ENCODE measurements around the gene DAPK1.

DAPK1 gene

DNA sequence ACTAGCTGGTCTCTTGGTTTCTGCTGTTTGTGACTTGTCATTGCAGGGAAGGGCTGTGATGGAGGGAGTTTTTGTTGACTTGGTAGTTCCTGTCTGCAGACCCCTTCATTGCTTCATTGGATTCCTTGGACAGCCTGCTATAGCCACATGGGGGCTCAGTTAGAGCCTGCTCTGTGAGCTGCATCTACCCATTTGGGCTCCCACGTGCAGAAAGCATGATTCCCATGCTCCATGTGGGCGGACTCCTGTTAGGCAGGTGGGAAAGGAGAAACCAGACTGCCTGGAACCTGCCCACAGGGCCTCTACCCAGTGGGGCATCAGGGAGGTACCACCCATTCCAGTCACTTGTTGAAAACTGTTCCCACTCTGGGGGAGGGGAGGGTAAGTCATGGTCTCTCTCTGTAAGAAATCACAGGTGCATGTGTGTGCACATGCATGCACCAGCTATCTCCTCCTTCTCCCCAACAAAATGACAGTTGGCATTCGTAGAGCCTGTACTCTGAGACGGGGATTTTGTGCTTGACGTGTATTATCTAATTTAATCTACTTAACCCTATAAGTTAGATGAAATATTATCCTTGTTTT, 61.0 kb downstream of the DAPK1 start:
- Histone ChIP-seq H3K36me3 (ENCODE audit: insufficient read depth, low read length) (peaks cover 7% of the 10 kb centered on the region), H3K27ac (ENCODE audit: low read depth, low read length) (no peak overlapping the region), H3K9ac (ENCODE audit: low read depth, low read length) (no peak overlapping the region), H3K9me3 (ENCODE audit: insufficient read depth, low read depth, low read length) (no peaks in the 10 kb centered on the region), H3K27me3 (ENCODE audit: insufficient read depth, low read length) (no peaks in the 10 kb centered on the region), H3K4me3 (ENCODE audit: low read length) (no peak overlapping the region), H3K4me1 (ENCODE audit: insufficient read depth, low read length) (no peaks in the 10 kb centered on the region)
- 62% methylated on average over 3 of the region's 5 CpGs for WGBS

DNA sequence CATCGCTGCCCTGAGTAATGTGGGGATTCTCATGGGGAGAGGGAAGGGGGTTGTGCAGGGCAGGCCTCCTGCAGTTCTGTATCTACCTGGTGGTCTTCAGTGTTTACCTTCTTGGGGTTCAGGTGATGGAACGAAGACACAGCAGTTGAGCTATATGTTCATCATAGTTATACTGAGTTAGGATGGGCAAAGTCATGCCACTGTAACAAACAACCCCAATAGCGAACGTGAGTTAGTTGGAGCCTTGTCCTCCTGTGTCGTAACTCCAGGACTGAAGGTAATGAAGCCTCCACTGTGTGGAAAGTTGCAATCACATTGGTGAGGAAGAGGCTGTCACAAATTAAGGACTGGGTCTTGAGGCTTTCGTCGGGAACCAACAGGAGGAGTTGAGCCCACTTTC, 64.4 kb downstream of the DAPK1 start:
- Histone ChIP-seq H3K9ac (ENCODE audit: low read depth, low read length) (no peak overlapping the region), H3K4me1 (ENCODE audit: insufficient read depth, low read length) (0 out of 2 replicates have a peak, but pooled peaks cover 5% of the 10 kb centered on the region), H3K27me3 (ENCODE audit: insufficient read depth, low read length) (no peaks in the 10 kb centered on the region), H3K9me3 (ENCODE audit: insufficient read depth, low read depth, low read length) (no peaks in the 10 kb centered on the region), H3K4me3 (ENCODE audit: low read length) (no peak overlapping the region), H3K27ac (ENCODE audit: low read depth, low read length) (no peak overlapping the region), H3K36me3 (ENCODE audit: insufficient read depth, low read length) (peaks cover 11% of the 10 kb centered on the region)
- 85% methylated on average over 7 of the region's 7 CpGs for WGBS

DNA sequence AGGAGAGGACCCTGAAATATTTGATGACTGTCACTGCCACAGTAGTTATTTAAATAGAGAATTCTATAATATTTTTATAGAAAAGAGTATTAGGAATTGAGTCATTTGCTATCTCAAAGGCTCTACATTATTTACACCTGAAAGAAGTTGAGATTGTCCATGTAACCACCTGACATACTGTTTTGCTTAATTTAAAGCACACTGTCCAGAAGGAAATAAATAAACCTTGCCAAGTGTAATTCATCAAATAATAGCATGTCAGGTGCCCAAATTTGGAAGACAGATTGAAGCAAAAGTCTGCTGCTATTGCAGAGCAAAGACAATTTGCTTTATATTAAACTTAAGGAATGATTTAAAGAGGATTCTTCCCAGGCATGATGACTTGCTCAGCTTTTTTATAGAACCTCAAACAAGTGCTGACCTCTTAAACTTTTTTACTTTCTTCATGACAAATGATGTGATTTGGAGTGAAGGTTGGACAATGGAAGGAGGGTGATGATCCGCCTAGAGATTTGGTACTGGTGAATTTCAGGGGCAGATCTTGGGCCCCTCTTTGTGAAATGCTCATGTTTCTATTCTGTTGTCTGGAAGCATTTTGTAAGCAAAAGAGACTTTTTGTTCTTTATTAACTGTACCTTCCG, 65.0 kb downstream of the DAPK1 start:
- peaks cover 10% of the 10 kb centered on the region for H3K4me1 ChIP-seq (ENCODE audit: insufficient read depth, low read length)

DNA sequence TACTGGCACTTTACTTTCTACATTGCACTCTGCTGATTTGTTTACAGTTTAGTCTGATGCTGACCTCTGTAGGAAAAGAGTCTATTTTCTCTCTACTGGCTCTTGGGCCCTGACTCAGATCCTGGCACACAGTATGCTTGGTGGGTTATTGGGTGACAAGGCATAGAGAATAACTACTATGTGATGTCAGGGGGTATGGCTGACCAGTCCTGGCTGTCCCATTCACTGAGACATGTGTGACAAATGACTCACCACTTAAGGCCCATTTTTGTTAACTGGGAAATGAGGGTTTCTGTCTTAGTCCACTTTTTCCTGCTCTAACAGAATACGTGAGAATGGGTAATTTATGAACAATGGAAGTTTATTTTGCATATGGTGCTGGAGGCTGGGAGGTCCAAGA, 66.4 kb downstream of the DAPK1 start:
- no peak overlapping the region for H3K27ac ChIP-seq (ENCODE audit: low read depth, low read length)
- no peak overlapping the region for H3K9ac ChIP-seq (ENCODE audit: low read depth, low read length)
- H3K9me3 ChIP-seq (ENCODE audit: insufficient read depth, low read depth, low read length): no peaks in the 10 kb centered on the region
- 78% methylated on average over 1 of the region's 1 CpG for WGBS
- peaks cover 7% of the 10 kb centered on the region for H3K36me3 ChIP-seq (ENCODE audit: insufficient read depth, low read length)
- H3K4me1 ChIP-seq (ENCODE audit: insufficient read depth, low read length): peaks cover 25% of the 10 kb centered on the region
- H3K27me3 ChIP-seq (ENCODE audit: insufficient read depth, low read length): no peaks in the 10 kb centered on the region
- no peak overlapping the region for H3K4me3 ChIP-seq (ENCODE audit: low read length)

More for the DNA sequence above, 65.0 kb downstream of the DAPK1 start:
- Histone ChIP-seq H3K27me3 (ENCODE audit: insufficient read depth, low read length) (no peaks in the 10 kb centered on the region), H3K9ac (ENCODE audit: low read depth, low read length) (no peak overlapping the region), H3K27ac (ENCODE audit: low read depth, low read length) (no peak overlapping the region), H3K36me3 (ENCODE audit: insufficient read depth, low read length) (peaks cover 11% of the 10 kb centered on the region), H3K9me3 (ENCODE audit: insufficient read depth, low read depth, low read length) (no peaks in the 10 kb centered on the region), H3K4me3 (ENCODE audit: low read length) (no peak overlapping the region)
- WGBS: 70% methylated on average over 2 of the region's 2 CpGs

DNA sequence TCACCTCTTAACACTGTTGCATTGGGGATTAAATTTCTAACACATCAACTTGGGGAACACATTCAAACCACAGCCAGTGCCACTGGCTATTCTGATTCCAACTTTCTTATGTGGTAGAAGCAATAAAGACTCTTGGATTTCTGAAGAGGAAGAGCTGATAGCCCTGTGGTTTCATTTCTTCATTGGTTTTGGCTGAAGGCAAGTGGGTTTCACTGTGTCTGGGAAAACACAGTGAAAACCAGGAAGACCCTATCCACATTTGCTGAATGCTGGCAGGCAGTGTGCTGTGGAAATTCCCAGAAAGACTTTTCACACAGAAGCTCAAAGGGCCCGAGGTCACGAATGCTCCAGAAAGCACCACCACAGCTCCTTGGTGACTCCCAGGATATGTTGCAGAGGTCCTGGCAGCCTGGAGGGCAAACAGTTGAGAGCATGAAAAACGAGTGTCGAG, 67.1 kb downstream of the DAPK1 start:
- Histone ChIP-seq H3K9me3 (ENCODE audit: insufficient read depth, low read depth, low read length) (no peaks in the 10 kb centered on the region), H3K27ac (ENCODE audit: low read depth, low read length) (no peak overlapping the region), H3K27me3 (ENCODE audit: insufficient read depth, low read length) (no peaks in the 10 kb centered on the region), H3K4me1 (ENCODE audit: insufficient read depth, low read length) (peaks cover 32% of the 10 kb centered on the region), H3K4me3 (ENCODE audit: low read length) (no peak overlapping the region), H3K36me3 (ENCODE audit: insufficient read depth, low read length) (peaks cover 7% of the 10 kb centered on the region), H3K9ac (ENCODE audit: low read depth, low read length) (no peak overlapping the region)
- WGBS: 90% methylated on average over 4 of the region's 4 CpGs

DNA sequence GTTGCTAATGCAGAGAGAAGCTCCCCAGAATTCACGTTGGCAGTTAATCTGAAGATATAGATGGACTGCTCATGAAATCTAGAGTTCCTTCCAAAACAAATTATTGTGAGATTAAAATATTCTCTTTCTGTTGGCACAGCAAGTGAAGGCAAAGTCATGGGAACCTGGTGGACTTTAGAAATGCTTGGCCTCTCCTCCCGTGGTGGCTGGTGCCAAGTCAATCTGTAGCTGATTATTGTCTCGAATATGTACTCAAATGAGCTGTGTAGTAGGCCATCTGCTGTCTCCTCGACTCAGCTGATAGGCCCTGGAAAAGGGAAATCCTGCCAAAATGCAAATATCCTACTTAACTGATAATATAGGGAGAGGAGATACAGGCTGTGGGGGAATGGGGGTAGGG, 69.3 kb downstream of the DAPK1 start:
- no peak overlapping the region for H3K27ac ChIP-seq (ENCODE audit: low read depth, low read length)
- H3K9ac ChIP-seq (ENCODE audit: low read depth, low read length): no peak overlapping the region
- H3K4me1 ChIP-seq (ENCODE audit: insufficient read depth, low read length): peaks cover 52% of the 10 kb centered on the region
- no peak overlapping the region for H3K4me3 ChIP-seq (ENCODE audit: low read length)
- no peaks in the 10 kb centered on the region for H3K9me3 ChIP-seq (ENCODE audit: insufficient read depth, low read depth, low read length)
- WGBS: 83% methylated on average over 4 of the region's 4 CpGs
- peaks cover 6% of the 10 kb centered on the region for H3K36me3 ChIP-seq (ENCODE audit: insufficient read depth, low read length)
- H3K27me3 ChIP-seq (ENCODE audit: insufficient read depth, low read length): no peaks in the 10 kb centered on the region

DNA sequence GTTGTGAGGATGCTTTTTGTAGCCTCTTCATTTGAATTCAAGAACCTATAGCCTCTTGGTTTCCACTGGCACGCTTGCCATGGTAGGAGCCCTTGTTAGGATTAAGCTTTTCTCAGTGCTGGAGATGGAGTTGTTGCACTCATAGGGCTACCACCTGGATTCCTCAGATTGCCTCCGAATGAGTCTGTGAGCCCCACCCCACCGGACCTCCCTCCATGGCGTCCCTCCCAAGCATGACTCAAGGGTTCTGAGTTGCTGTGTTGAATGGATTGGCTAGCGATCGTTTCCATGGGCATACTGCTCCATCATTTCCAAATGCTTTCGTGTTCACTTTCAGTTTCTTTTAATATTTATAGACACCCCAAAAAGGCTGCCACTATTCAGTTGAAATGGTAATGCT, 69.9 kb downstream of the DAPK1 start:
- H3K27ac ChIP-seq (ENCODE audit: low read depth, low read length): no peak overlapping the region; the same call in 1 of the 2 replicates
- no peak overlapping the region for H3K9ac ChIP-seq (ENCODE audit: low read depth, low read length)
- H3K4me3 ChIP-seq (ENCODE audit: low read length): no peak overlapping the region
- H3K36me3 ChIP-seq (ENCODE audit: insufficient read depth, low read length): peaks cover 4% of the 10 kb centered on the region; the same call in 1 of the 2 replicates
- WGBS: 82% methylated on average over 7 of the region's 7 CpGs
- peaks cover 56% of the 10 kb centered on the region for H3K4me1 ChIP-seq (ENCODE audit: insufficient read depth, low read length)
- H3K27me3 ChIP-seq (ENCODE audit: insufficient read depth, low read length): no peaks in the 10 kb centered on the region
- no peaks in the 10 kb centered on the region for H3K9me3 ChIP-seq (ENCODE audit: insufficient read depth, low read depth, low read length)

DNA sequence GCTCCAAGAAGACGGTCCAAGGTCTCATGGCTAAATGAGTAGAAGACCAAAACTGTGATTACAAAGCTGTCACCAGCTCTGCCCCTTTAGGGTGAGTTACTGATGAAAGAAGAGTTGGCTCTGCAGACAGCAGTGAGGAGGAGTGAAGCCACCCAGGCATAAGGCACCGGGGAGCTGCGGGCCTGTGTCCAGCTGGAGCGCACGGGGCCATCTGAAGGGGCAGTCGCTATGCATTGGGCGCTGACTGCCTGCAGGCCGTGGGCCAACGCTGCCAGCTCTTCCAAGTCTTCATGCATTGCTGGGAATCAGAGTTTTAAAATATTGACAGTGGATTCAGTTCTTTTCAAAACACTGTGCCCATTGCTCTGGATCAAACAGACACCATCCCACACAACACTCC, 70.3 kb downstream of the DAPK1 start:
- H3K4me1 ChIP-seq (ENCODE audit: insufficient read depth, low read length): peaks cover 56% of the 10 kb centered on the region
- H3K9me3 ChIP-seq (ENCODE audit: insufficient read depth, low read depth, low read length): no peaks in the 10 kb centered on the region
- 87% methylated on average over 9 of the region's 9 CpGs for WGBS
- H3K4me3 ChIP-seq (ENCODE audit: low read length): no peak overlapping the region
- H3K27ac ChIP-seq (ENCODE audit: low read depth, low read length): no peak overlapping the region; the same call in 1 of the 2 replicates
- H3K9ac ChIP-seq (ENCODE audit: low read depth, low read length): no peak overlapping the region
- peaks cover 4% of the 10 kb centered on the region; the same call in 1 of the 2 replicates for H3K36me3 ChIP-seq (ENCODE audit: insufficient read depth, low read length)
- no peaks in the 10 kb centered on the region for H3K27me3 ChIP-seq (ENCODE audit: insufficient read depth, low read length)

DNA sequence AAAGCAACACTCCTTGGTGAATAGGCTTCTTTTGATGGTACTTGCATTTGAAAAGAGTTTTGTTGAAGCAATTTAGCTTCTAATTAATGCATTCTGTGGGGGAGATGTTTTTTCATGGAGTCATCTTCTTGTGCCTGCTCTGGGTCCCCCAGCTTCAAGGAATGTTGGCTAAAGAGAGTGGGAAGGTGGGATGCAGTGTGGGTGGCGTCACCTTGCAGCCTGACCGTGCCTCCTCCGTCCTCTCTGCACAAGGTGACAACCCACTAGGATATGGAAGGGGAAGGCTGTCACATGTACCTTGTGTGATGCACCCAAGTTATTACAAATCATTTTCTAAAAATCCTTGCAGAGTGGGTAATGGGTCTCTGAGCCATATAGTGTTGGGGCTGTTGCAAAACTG, 70.7 kb downstream of the DAPK1 start:
- Histone ChIP-seq H3K36me3 (ENCODE audit: insufficient read depth, low read length) (peaks cover 4% of the 10 kb centered on the region; the same call in 1 of the 2 replicates), H3K9me3 (ENCODE audit: insufficient read depth, low read depth, low read length) (no peaks in the 10 kb centered on the region), H3K4me3 (ENCODE audit: low read length) (no peak overlapping the region), H3K4me1 (ENCODE audit: insufficient read depth, low read length) (peaks cover 56% of the 10 kb centered on the region), H3K27me3 (ENCODE audit: insufficient read depth, low read length) (no peaks in the 10 kb centered on the region), H3K27ac (ENCODE audit: low read depth, low read length) (no peak overlapping the region; the same call in 1 of the 2 replicates), H3K9ac (ENCODE audit: low read depth, low read length) (no peak overlapping the region)
- 100% methylated on average over 3 of the region's 3 CpGs for WGBS

DNA sequence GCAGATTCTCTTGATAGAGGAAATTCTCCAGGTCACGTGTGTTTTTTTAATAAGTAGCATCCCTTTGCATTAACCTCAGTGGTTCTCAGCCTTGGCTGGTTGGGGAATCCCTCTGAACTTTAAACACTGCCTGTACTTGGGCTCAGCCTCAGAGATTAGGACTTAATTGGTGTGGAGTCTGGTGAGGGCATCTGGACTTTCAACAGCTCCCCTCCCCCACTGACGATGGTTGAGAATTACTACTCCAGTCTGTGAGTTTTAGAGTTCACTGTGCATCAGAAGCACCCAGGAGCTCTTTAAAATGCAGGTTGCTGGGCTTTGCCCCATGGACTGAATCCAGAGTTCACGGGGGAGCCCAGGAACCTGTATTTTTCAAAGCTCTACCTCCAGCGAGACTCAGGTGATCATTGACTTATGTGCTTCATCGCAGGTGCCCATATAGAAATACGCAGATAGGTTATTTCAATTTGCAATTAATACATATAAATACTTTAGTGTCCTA, 71.4 kb downstream of the DAPK1 start:
- peaks cover 4% of the 10 kb centered on the region; the same call in 1 of the 2 replicates for H3K36me3 ChIP-seq (ENCODE audit: insufficient read depth, low read length)
- H3K4me3 ChIP-seq (ENCODE audit: low read length): no peak overlapping the region
- H3K27me3 ChIP-seq (ENCODE audit: insufficient read depth, low read length): no peaks in the 10 kb centered on the region
- H3K9ac ChIP-seq (ENCODE audit: low read depth, low read length): no peak overlapping the region
- H3K4me1 ChIP-seq (ENCODE audit: insufficient read depth, low read length): peaks cover 56% of the 10 kb centered on the region
- 82% methylated on average over 6 of the region's 6 CpGs for WGBS
- no peak overlapping the region for H3K27ac ChIP-seq (ENCODE audit: low read depth, low read length)
- no peaks in the 10 kb centered on the region for H3K9me3 ChIP-seq (ENCODE audit: insufficient read depth, low read depth, low read length)

DNA sequence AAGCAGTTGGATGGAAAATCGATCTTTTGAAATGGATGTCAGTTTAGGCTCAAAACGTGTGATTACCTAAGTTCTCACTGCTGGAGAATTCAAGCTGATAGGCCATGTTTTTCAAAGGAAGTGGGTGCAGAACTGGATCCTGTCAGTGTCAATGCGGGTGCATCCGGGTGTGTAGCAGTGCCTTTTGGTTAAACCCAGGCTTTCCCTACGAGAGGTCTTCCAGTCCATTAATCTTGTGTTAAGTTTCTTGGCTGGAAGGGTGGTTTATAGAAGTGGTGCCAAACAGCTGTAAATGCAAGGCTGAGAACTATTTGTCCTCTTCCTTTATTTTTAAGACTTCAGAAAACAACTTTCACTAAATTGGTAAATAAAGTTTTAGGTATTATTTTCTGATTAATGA, 71.9 kb downstream of the DAPK1 start:
- Histone ChIP-seq H3K9me3 (ENCODE audit: insufficient read depth, low read depth, low read length) (no peaks in the 10 kb centered on the region), H3K4me1 (ENCODE audit: insufficient read depth, low read length) (peaks cover 56% of the 10 kb centered on the region), H3K9ac (ENCODE audit: low read depth, low read length) (no peak overlapping the region), H3K4me3 (ENCODE audit: low read length) (no peak overlapping the region), H3K27me3 (ENCODE audit: insufficient read depth, low read length) (no peaks in the 10 kb centered on the region), H3K27ac (ENCODE audit: low read depth, low read length) (no peak overlapping the region), H3K36me3 (ENCODE audit: insufficient read depth, low read length) (peaks cover 4% of the 10 kb centered on the region; the same call in 1 of the 2 replicates)
- WGBS: 77% methylated on average over 5 of the region's 5 CpGs
